HUDEP-2 (cell line): ENCODE data around the gene GEN1.

Source experiments
- DNase-seq, 76 experiments: peaks; one replicate each; lab custom pipeline; 2025; ENCODE audit not compliant: unreplicated experiment in 76 of 76; lab: John Stamatoyannopoulos, UW

The GEN1 gene

GRCh38 chr2:17793296-17793695, 39.4 kb downstream of the GEN1 start:
- DNase-seq = no peak

GRCh38 chr2:17793803-17794354, 39.9 kb downstream of the GEN1 start:
- DNase-seq = no peak

GRCh38 chr2:17795309-17795708, 41.4 kb downstream of the GEN1 start:
- no peak for DNase-seq

GRCh38 chr2:17798338-17798737, 44.4 kb downstream of the GEN1 start:
- DNase-seq = no peak

- DNase-seq = no peak
Measured at GRCh38 chr2:17799301-17800120, 45.6 kb downstream of the GEN1 start.

DNA sequence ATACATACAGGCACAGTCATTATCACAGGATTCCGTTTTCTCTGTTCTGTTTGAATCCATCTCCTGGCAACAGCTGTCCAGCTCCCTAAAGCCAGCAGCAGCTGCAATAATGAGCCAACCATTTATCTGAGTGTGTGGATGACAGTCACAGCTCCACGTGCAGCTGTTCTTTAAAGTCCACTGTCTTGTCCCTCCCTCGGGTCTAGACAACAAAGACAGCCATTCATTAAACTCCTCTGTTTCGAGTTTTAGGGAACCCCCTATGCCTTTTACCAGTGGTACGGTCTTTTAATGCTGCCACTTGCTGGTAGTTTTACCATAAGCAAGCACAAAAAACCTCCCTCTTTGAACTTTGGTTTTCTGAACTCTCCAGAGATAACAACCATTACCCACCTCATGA, 46.3 kb downstream of the GEN1 start:
- DNase-seq = no peak

GRCh38 chr2:17800693-17801458, 46.9 kb downstream of the GEN1 start:
- DNase-seq = no peak

DNA sequence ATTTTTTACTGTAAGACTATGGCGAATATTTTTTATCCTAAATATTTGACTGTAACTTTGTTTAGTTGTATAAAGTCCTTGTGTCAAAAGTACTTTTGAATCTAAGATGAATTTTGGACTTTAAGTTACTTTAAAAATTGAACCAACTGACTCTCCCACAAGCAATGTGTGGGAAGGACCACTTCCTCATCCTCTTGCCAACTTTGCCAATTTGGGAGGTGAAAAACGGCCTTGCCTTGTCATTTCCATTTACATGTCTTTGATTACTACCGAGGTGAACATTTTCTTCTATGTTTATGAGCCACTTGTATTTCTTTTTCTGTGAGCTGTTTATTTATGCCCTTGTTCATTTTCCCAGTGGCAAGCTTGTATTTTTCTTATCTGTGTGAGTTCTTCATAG, 49.6 kb downstream of the GEN1 start:
- no peak for DNase-seq

- DNase-seq = no peak
Measured at GRCh38 chr2:17804358-17804757, 50.4 kb downstream of the GEN1 start.

DNA sequence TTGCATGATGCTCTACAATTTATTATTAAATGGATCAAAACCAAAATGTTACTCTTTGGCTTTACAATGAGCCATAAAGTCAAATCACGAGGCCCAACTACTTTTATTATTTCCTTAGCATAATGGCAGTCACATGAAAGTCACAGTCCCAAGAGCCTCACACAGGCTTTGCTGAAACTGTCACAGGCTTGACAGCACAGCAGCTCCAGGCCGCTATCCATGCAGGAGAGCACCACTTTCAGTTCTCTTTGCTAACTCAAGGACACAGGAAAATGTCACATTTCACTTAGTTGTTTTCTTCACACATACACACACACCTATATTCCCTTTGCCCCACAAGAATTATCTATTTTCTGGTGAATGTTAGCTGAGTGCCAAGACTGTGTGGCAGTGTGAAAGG, 51.2 kb downstream of the GEN1 start:
- DNase-seq = no peak

DNA sequence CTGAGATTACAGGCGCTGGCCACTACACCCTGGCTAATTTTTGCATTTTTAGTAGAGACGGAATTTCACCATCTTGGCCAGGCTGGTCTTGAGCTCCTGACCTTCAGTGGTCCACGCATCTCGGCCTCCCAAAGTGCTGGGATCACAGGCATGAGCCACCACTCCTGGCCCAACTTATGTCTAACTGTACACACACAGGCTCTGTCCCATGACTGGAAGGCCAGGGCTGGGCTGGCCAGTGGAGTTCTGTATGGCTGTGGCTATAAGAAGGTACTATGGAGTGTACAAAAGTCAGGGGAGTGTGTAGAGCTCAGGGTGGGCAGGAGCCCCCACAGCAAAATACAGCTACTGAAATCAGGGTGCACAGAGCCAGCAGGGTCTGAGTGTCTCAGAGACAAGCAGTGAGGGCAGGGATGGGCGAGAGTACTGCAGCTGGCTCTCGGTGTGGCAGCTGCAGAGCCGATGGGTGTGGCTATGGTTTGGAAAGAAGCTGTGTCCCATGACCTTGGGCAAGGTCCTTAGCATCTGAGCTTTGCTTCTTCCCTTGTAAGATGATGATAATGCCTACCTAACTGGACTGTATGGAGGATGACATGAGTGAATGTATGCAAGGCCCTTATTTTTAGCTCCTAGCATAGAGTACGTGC, 51.9 kb downstream of the GEN1 start:
- peak in 3 of 76 experiments; percentile 2 to 12 (median 5) for DNase-seq

DNA sequence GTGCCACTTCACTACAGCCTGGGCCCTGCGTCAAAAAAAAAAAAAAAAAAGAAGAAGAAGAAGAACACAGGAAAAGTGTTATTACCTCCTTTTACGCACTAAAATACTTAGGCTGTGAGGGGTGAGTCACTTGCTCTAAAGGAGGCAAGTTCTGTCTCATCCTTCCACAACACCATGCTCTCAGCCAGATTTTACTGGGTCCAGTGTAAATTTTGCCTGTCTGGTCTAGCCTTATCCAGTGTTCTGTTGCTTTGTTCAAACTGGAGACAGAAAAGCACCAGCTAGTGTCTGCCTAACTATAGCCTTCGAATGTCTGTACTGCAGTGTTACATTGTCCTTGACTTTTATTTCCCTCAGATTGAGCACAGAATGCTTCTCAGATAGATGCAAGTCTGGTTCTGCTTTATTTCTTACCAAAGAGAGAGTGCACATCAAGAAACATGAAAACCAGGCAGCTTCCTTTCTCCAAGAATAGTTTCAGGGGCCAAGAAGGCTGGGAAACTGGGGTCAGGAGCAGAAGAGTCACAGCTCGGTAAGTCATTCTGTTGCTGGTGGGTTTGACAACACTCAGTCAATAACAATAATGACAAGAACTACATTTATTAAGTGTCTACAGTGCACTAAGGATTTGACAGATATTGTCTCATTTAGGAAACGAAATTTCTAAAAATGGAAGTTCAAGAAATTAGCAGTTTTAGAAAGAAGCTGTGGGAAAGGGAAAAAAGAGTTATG, 59.2 kb downstream of the GEN1 start:
- no peak for DNase-seq

DNA sequence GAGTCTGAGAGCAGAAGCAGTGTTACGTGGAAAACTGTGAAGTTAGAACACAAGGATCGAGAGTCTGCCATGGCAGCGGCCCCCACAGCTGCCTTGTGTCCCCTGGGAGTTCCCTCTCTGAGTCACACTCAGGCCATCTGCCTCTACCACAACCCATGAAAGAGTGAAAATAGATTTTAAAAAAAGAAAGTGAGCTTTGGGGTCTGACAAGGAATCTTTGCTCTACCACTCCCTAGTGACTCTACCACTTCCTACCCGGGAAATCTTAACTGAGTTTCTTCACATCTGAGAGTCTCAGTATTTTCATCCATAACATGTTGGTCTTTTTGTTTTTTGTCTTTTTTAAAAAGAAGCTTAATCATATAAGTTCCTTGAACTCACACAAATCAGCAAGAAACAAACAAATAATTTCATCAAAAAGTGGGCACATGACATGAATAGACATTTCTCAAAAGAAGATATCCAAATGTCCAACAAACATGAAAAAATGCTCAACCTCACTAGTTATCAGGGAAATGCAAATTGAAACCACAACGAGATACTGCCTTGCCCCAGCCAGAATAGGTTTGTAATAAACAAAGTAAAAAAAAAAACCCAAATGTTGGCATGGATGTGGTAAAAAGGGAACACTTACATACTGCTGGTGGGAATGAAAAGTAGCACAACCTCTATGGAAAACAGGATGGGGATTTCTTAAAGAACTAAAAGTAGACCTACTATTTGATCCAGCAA, 60.0 kb downstream of the GEN1 start:
- no peak for DNase-seq

DNA sequence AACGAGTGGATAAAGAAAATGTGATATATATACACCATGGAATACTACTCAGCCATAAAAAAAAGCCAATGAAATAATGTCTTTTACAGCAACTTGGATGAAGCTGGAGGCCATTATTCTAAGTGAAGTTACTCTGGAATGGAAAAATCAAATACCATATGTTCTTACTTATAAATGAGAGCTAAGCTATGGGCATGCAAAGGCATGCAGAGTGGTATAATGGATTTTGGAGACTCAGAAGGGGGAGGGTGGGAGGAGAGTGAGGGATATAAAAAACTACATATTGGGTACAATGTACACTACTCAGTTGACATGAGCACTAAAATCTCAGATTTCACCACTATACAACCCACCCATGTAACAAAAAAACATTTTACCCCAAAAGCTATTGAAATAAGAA, 60.7 kb downstream of the GEN1 start:
- no peak for DNase-seq

DNA sequence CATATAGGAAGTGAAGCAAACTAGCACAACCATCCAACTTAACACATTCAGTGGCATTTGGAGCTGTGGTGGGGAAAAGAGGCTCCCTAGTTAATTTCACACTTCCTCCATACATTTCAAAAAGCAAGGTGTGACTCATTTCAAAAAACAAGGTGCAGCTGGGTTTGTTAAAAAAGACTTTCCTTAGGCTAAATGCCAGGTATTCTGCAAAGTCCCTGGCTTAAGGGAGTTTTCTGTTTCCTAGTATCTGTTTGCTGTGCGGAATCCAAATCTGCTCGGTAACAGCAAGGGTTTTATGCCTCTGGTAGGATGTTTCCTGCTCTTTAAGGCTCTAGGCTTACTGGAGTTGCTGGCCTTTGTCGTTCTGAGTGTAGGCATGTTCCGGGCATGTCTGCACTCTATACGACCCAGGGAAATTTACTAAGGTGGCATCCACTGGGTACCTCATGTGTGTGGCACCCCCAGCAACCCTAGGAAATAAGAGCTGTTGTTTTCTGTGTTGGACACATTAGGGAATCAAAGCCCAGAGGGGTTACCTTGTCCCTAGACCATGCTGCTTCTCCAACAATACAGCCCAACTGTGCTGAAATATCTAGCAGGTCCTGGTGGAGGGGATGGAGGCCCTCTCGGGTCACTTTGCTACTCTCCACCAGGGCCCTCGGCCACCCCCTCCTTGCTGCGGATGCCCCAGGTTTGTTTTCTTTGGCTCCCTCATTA, 61.7 kb downstream of the GEN1 start:
- DNase-seq = no peak

GRCh38 chr2:17816396-17817245, 62.7 kb downstream of the GEN1 start, which contains the start of gene MSGN1:
TSS of gene MSGN1 (plus strand) at chr2:17816460. CDS start at chr2:17816519, 59 bp downstream.
- DNase-seq = no peak

DNA sequence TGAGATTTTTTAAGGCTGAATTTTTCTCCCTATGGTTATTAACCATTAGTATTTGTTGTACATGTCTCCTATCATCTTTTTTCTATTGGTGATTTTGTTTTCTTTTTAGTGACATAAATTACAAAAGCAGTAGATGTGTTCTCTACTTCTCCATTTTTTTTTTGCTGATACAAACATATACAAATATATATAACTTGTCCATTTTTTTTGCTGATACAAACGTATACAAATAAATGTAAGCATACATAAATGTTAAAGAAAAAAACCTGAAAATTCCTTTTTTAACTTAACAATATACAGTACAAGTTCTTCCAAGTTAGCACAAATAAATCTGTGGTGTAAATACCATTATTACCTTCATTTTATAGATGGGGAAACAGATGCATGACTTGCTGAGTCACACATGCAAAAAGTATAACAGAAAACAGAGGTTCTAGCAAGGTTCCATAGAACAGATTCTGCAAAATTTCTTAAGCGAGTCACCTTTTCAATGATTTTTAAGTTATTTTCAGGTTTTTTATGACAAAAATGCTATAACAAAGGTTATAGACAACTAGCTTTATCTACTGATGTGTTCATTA, 64.4 kb downstream of the GEN1 start:
- no peak for DNase-seq

GRCh38 chr2:17821080-17821479, 67.1 kb downstream of the GEN1 start:
- no peak for DNase-seq
